GM12864 (cell line): ENCODE results near the gene CEP295NL.

Source experiments
- DNase-seq: peaks from one replicate; pipeline ENCODE4 v3.0.0-alpha.2; 2011; ENCODE audit warnings: low read depth
- H3K4me3 ChIP-seq: 2 replicates; pipeline ENCODE4 v1.5.1; 2011; ENCODE audit warnings: mild to moderate bottlenecking, low read depth, low read length, control low read depth
- TF ChIP-seq, protein P1 (sequence below): IDR thresholded peaks from 2 replicates; pipeline ENCODE4 v1.5.1; 2011; ENCODE audit warnings: low read depth, mild to moderate bottlenecking, moderate library complexity, low read length, control low read depth, inconsistent platforms; ENCODE audit errors: missing control alignments

CEP295NL gene

DNA sequence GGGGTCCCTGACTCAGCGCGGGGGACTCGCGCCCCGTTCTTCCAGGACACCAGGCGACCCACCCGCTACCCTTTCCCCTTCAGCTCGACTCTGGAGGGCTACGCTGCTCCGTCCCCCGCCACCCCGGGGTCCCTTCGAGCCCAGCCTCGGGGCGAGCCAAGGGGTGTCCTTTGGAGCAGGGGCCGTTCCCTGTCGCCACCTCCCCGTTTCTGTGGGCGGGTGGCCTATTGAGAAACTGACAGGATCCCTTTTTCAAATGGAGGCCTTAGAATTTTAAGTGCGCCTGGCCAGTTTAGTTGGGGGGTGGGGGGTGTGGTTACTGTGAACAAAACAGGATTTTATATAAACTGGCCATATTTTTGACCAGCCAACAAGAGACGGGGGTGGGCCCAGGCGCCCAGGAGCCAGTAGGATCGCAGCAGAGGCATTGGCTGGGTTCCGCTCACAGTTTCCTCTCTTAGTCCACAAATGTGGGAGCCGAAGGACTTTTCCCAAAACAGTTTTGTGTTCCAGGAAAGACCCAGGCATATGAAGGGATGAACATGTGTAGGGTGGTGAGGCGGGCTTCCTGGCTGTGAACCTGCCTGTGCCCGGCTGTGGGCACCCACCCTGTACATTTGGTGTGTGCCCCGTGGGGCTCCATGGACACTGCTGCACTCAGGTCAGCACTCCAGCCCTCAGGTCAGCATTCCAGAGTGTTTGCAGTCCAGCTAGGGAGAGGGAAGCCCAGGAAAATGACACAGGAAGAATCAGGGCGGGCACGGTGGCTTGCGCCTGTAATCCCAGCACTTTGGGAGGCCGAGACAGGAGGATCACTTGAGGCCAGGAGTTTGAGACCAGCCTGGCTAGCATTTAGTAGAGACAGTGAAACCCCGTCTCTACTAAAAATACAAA, 22.9 kb upstream of the CEP295NL start:
- H3K4me3 ChIP-seq, result no peak overlapping the region
- DNase-seq, result no peak

DNA sequence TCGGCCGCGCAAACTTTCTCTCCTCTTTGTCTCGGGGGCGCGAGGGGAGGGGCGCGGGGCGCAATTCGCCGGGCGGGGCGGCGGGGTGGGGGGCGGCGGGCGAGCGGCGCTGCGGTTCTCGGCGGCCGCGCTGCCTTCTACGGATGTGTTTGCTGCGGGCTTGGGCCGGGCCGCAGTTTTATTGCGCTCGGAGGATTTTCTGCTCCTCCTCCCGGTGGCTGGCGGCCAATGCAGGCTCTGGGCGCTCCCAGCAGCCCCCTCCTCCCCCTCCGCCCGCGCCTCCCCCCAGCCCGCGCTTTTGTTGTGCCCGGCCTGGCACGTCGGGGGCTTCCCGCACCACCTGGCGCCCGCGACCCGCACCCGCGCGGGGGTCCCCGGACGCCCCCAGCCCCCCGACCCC, 22.2 kb upstream of the CEP295NL start, which contains the start of gene TIMP2:
Gene TIMP2 (minus strand): TSS at position 154 of the 400 bp plus-strand sequence. CDS start 299 bp downstream, outside the sequence.
- no peak within 1 kb of the TSS for H3K4me3 ChIP-seq
- TF ChIP-seq, protein P1, sequence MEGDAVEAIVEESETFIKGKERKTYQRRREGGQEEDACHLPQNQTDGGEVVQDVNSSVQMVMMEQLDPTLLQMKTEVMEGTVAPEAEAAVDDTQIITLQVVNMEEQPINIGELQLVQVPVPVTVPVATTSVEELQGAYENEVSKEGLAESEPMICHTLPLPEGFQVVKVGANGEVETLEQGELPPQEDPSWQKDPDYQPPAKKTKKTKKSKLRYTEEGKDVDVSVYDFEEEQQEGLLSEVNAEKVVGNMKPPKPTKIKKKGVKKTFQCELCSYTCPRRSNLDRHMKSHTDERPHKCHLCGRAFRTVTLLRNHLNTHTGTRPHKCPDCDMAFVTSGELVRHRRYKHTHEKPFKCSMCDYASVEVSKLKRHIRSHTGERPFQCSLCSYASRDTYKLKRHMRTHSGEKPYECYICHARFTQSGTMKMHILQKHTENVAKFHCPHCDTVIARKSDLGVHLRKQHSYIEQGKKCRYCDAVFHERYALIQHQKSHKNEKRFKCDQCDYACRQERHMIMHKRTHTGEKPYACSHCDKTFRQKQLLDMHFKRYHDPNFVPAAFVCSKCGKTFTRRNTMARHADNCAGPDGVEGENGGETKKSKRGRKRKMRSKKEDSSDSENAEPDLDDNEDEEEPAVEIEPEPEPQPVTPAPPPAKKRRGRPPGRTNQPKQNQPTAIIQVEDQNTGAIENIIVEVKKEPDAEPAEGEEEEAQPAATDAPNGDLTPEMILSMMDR, result peak; percentile 24
- no peak for DNase-seq

More for the DNA sequence above, 22.9 kb upstream of the CEP295NL start:
- TF ChIP-seq, protein P1, result no peak

DNA sequence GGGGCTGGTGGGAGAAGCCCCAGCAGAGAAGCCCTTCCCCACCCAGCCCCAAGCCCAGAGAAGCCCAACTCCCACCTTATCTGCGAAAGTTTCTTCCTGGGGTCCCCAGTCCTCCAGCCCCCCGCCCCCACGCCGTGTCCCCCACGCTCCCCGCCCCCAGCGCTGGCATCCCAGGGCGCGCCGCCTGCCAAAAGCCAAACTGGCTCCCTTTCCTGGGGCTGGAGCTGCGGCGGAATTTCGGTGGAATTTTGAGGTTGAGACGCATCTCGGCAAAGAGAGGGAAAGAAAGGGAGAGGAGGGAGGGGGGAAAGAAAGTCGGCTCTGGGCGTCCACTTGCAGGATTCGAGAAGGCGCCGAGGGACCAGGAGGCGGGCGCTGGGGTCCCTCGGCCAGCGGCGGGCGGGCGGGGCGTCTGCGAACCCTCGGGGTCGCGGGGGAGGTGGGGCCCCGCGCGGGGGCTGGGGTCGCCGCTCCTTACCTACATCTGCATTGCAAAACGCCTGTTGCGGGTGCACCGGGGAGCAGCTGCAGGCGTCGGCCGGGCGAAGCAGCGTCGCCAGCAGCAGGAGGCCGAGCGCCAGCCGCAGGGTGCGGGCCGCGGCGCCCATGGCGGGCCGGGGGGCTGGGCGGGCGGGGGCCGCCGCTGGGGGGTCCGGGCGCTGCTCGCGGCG, 21.6 kb upstream of the CEP295NL start:
- no peak for DNase-seq
- H3K4me3 ChIP-seq, result no peak overlapping the region
- TF ChIP-seq, protein P1, result no peak

DNA sequence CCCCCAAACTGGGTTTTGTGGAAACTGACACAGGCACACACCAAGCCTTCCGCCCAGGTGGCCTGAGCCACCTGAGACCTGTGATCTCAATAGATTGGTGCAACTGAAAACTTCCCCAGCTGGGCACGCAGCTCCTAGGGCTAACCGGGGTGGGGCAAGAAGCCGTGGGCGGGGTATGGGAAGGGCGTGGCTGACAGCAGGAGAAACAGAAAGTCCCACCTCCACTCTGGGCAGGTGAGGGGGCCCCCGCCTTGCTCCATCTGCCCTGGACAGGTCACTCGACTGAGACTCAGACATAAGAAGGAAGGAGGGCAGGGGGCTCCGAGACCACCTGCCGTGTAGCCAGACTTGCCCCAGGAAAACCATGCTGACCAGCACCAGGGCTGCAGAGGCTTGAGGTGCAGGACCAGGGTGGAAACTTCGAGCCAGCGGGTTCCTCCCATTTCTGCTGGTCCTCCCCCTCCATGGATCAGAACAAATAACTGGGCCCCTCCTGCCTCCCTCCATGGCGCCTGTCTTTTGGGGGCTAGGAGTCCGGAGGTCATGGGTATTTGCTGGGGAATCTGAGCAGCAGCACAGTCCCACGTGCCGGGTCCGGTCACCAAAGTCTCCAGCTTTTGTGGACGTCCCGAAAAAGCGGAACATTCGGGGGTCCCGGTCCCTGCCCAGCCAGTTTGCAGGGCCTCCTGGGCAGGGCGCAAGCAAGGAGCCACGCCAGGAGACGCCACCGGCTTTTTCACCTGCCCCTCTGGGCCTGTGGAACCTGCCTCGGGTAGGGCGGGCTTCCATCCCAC, 20.9 kb upstream of the CEP295NL start:
- peak; percentile 46 for DNase-seq

DNA sequence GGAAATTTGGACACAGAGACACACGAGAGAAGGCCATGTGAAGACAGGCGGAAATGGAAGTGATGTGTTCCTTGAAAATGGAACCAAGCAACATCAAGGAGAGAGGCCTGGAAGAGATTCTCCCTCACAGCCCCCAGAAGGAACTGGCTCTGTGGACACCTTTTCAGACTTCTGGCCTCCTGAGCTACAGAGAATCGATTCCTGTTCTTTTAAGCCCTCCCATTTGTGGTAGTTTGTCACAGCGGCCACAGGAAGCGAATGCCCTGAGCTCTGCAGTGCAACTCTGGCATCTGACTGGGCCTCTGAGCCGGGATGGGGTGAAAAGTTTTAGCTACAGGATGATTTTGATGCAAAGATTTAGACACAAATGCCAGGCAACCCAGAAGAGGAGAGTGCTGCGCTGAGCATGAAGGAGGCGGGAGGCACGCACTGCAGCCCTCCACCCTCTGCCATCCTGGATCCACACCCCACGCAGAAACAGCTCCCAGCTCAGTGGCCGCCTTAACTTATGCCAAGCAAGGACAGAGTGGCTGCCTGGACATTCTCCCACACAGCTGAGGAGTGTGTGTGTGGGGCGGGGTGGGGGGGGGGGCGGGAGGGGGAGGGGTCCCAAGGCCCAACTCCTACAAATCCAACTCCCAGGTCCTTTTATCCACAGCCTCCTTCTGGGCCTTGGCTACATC, 20.0 kb upstream of the CEP295NL start:
- H3K4me3 ChIP-seq, result no peak overlapping the region
- DNase-seq, result no peak
- TF ChIP-seq, protein P1, result no peak

More for the DNA sequence above, 20.9 kb upstream of the CEP295NL start:
- no peak overlapping the region for H3K4me3 ChIP-seq
- TF ChIP-seq, protein P1, result no peak

DNA sequence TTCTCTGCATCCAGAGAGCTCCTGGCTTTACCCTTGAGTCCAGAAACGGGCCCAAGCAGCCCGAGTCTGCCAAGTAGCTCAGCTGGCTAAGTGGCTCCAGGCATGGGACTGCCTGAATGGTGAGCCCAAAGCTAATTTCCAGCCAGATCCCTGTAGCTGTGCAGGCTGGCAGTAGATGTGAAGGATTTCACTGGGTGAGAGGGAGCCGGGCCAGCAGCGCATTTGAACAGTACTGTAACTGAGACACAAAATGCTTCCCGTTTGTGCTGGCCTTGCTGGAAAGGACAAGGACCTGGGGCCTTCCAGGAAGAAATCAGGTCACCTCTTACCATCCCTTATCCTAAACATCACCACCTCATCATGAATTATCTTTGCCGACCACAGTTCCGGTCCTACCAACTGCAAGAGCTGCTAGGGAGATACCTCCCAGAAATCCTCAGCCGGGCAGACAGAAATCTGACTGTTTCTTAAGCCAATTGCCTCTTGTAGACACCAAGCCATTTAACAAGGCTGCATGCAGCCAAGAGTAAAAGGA, 18.5 kb upstream of the CEP295NL start:
- TF ChIP-seq, protein P1, result no peak
- DNase-seq, result no peak
- no peak overlapping the region for H3K4me3 ChIP-seq
